ENCODE results near the gene RARRES2.
A peak's percentile ranks its signal among the peaks of the same experiment; 100 is the strongest.

Gene RARRES2

GRCh38 chr7:150360363-150361058 is 19.1 kb upstream of the RARRES2 start:
- no peak for DNase-seq

- DNase-seq: no peak
Measured at GRCh38 chr7:150359622-150360362, 18.4 kb upstream of the RARRES2 start.

GRCh38 chr7:150358988-150359621 is 17.7 kb upstream of the RARRES2 start:
- no peak for DNase-seq

GRCh38 chr7:150358433-150358832 is 17.0 kb upstream of the RARRES2 start:
- DNase-seq: no peak

- no peak for DNase-seq
Measured at GRCh38 chr7:150357771-150358427, 16.5 kb upstream of the RARRES2 start.

- DNase-seq: no peak
Measured at GRCh38 chr7:150357270-150357669, 15.8 kb upstream of the RARRES2 start.

GRCh38 chr7:150356265-150356897 is 15.0 kb upstream of the RARRES2 start:
- peak; percentile 24 for DNase-seq

GRCh38 chr7:150355666-150356059 is 14.2 kb upstream of the RARRES2 start:
- DNase-seq: no peak

- DNase-seq: no peak
Measured at GRCh38 chr7:150351587-150352194, 10.3 kb upstream of the RARRES2 start.

- DNase-seq: no peak
Measured at GRCh38 chr7:150346922-150347321, 5.5 kb upstream of the RARRES2 start.

GRCh38 chr7:150345012-150345411 is 3.6 kb upstream of the RARRES2 start:
- no peak for DNase-seq

- no peak for DNase-seq
Measured at GRCh38 chr7:150344299-150344698, 2.9 kb upstream of the RARRES2 start.

- DNase-seq: no peak
Measured at GRCh38 chr7:150343225-150343624, 1.8 kb upstream of the RARRES2 start.

- DNase-seq: no peak
Measured at GRCh38 chr7:150342121-150342408, 636 bp upstream of the RARRES2 start.

- DNase-seq: no peak
Measured at GRCh38 chr7:150340875-150341262, 560 bp downstream of the RARRES2 start.

GRCh38 chr7:150340024-150340749 is 1.2 kb downstream of the RARRES2 start:
- DNase-seq: peak; percentile 73

- peak; percentile 93 for DNase-seq
Measured at GRCh38 chr7:150339409-150339809, 2.0 kb downstream of the RARRES2 start.

- DNase-seq: no peak
Measured at GRCh38 chr7:150338166-150338829, 3.1 kb downstream of the RARRES2 start.

- DNase-seq: no peak
Measured at GRCh38 chr7:150337659-150338081, 3.8 kb downstream of the RARRES2 start.

GRCh38 chr7:150337179-150337578 is 4.2 kb downstream of the RARRES2 start:
- DNase-seq: no peak

GRCh38 chr7:150336746-150337145 is 4.7 kb downstream of the RARRES2 start:
- DNase-seq: no peak

- DNase-seq: no peak
Measured at GRCh38 chr7:150335774-150336112, 5.7 kb downstream of the RARRES2 start.

Data from kidney glomerular epithelial cell (primary cell).